Mucosa of gallbladder (tissue), 1 donor: ENCODE results near the gene HMCES. TPM values are rescaled to one million over a fixed set of nuclear protein-coding genes. Genes with fewer than 3 reads are reported as not detected.

ENCODE experiments used
- DNase-seq: peaks from one replicate; pipeline ENCODE4 v3.0.0-alpha.2; 2020; ENCODE audit warnings: low spot score
- total RNA-seq: library from RNA; stranded (reverse); gene quantifications from one replicate; pipeline ENCODE4 v1.2.1, GENCODE V29; 2021
- donor health status: DM: no; HTN: no; CAD: no.

HMCES gene
- 44.3 TPM for total RNA-seq

- peak; percentile 91 for DNase-seq
These were observed at the start of gene HMCES for GRCh38 chr3:129278439-129278965. Gene HMCES (plus strand): TSS chr3:129278870. CDS start chr3:129279733, 863 bp downstream.

DNA sequence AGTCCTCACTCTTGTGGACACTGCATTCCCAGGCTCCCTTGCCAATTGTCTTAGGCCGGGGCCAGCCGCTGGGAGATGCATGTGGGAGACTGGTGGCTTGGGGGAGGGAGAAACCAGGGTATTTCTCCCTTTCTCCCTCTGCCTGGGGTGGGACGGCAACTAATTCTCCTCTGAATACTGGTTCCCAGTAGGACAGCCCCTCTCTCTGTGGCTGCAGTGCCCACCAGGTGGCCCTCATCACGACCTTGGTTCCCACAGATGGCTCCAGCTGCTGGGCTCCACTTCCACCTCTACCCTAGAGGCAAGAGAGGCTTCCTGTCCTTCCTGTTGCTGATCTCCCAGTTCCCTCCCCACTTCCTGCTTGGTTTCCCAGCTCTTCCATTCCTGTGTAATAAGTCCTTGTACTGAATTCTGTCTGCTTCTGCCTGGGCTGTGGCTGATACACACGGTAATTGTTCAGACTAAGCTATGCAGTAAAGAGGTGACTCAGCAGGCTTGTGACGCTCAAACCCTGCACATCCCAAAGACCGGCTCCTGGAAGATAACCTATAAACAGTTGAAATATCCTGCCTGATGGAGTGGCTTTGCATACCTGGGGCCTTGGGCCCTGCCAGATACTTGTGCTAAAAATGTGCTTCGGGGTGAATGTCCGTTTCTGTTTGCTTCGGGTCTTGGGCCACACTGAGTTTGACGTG, 49.6 kb upstream of the HMCES start:
- no peak for DNase-seq

- DNase-seq = no peak
These were observed 48.2 kb upstream of the HMCES start for GRCh38 chr3:129230311-129231019.

- DNase-seq = no peak
These were observed 47.1 kb upstream of the HMCES start for GRCh38 chr3:129231331-129232119.

GRCh38 chr3:129233538-129233937, 45.1 kb upstream of the HMCES start:
- peak; percentile 54 for DNase-seq

- DNase-seq = no peak
These were observed 44.2 kb upstream of the HMCES start for GRCh38 chr3:129234441-129234840.

DNA sequence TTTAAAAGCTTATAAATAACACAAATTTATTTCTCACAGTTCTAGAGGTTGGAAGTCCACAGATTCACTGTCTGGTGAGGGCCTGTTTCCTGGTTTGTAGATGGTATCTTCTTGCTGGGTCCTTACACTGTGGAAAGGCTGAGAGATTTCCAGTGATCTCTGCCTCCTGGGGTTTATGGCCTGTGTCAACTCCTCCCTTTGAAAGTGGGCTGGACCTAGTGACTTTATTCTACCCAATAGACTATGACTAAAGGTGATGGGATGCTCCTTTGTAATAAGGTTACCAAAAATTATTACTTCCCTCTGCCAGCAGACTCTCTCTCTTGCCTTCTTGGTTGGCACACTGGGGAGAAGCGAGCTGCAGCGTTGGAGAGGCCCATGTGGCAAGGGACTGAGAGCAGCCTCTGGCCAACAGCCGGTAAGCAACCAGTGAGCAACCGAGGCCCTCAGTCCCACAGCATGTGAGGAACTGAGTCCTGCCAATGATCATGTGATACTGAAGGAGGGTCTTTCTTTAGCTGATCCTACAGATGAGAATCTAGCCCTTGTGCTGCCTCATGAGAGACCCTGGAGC, 43.2 kb upstream of the HMCES start:
- DNase-seq = no peak

- no peak for DNase-seq
These were observed 39.5 kb upstream of the HMCES start for GRCh38 chr3:129238945-129239705.

DNA sequence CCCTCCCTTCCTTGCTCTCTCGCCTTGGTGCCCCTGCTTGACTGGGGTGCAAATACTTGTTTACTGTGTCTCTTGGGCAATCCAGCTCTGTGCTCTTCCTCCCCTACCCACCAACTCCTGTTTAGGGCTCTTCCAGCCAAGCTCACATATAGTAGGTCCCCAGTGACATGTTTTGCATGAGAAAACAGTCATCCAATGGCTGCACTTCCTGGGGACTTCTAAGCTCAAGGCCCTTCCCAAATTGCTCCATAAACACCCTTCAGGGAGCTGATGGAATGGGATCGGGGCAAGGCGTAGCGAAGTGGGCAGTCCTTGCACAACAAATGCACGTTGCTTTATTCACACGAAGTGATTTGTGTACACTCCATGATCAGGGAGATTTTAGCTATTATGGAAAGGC, 38.7 kb upstream of the HMCES start:
- DNase-seq = no peak

DNA sequence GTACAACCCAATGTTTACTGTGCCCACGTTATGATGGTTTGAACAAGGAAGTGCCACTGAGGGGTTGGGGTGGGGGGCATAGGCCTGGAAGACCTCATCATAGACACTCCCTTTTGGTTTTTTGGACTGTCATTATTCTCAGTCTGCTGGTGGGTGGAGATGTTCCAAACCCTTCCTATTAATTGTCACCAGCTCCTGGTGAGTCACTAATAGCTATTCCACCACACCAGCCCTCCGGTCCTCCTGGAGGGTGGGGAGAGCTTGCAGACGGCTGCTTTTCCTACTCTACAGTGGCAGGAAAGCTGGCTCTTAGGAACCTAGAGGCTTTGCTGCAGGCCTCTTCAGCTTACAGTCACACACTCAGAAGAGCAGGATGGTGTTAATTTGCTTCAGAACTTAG, 38.2 kb upstream of the HMCES start:
- no peak for DNase-seq

DNA sequence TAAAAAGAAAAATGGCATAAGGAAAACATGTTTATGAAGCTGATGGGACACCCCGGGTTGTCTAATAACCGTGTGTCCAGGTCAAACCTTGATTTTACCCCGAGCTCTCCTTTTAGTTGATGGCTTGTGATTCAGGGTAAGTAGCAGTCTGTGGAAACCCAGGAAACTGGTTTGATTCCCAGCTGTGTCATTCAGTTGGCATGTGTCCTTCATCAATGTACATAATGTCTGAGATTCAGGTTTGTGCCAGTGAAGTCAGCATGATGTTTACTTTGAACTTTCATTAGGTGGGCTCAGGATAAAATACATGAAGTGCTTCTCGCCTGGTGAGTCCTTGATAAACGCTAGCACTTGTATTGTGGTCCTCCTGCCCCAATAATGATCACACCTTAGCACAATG, 33.5 kb upstream of the HMCES start:
- DNase-seq = no peak

- peak; percentile 72 for DNase-seq
These were observed 32.9 kb upstream of the HMCES start for GRCh38 chr3:129245641-129246306.

DNA sequence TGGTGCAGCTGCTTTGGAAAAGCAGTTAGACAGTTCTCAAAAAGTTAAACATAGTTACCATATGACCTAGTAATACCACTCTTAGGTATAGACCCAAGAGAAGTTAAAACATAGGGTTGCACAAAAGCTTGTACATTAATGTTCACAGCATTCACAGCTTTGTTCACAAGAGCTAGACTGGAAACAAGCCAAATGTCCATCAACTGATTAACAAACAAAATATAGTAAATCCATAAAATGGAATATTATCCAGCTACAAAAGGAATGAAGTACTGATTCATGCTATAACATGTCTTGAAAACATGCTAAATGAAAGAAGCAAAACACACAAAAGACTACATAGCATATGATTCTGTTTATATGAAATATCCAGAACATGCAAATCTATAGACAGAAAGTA, 32.0 kb upstream of the HMCES start:
- no peak for DNase-seq

DNA sequence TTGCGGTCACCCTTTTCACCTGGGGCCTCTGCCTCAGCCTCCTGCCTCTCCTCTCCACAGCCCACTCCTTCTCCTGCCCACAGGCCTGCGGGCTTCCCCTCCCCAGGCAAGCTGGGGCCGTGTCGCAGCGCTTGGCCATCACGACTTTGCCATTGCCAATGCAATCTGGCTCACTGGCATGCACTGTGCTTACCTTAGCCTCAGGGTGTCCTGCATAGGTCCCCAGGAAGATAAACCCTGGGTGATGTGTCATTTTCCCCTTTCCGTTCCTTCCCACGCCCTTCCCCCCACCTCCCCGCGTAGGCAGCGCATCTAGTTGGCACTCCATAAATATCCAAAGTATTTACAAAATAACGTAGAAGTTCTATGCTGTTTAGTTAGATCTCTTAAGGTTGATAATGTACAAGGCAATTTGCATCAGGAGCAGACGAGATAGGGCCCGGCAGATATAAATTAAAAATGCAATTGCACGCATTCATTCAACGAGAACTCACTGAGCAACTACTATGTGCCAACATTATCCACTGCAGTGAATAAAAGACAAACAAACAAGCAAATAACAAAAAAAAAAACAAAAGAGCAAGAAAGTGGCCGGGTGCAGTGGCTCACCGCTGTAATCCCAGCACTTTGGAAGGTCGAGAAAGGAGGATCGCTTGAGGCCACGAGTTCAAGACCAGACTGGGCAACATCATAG, 30.2 kb upstream of the HMCES start:
- no peak for DNase-seq

DNA sequence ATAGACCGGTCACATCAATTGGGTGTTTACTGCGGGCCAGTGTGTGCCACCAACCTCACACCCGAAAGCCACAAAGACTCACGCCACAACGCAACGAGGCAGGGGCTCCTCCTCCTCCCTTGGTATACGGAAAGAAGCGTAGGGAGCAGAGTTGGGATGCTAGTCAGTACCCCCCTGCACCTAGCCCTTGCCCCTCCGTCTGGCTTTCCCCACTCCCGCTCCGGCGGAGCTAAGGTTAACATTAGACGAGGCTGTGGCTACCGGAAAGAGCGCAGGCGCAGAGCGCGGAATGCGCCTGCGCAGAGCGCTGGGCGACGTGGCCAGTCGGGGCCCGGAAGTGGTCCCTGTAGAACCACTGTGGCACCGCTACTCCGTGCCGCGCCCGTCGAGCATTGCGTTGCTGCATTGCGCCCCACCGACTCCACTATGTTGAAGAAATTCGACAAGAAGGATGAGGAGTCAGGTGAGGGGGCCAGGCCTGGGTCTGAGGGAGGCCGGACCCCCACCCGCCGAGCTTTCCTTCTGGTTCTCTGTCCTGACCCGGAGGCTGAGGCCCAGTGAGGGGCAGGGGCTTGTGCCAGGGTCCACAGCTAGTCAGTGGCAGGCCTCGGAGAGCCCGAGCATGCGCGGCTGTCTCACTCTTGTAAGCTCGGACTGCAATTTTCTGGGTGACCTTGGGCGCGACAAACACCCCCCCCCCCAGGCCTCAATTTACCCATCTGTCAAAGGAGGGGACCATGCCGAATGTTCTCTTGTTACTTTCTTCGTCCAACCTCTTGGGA, 29.2 kb upstream of the HMCES start, which contains the start of gene COPG1:
Gene COPG1 (plus strand): TSS at position 323 of the 782 bp plus-strand sequence. CDS start 104 bp downstream, at position 427.
- peak; percentile 90 for DNase-seq

GRCh38 chr3:129252748-129253147, 25.9 kb upstream of the HMCES start:
- DNase-seq = no peak

GRCh38 chr3:129254536-129255230, 24.0 kb upstream of the HMCES start:
- no peak for DNase-seq

- no peak for DNase-seq
These were observed 22.4 kb upstream of the HMCES start for GRCh38 chr3:129256270-129256669.

- DNase-seq = no peak
These were observed 21.1 kb upstream of the HMCES start for GRCh38 chr3:129257609-129258008.
